ENCODE results near the gene STXBP3. TPM values are rescaled to one million over a fixed set of nuclear protein-coding genes. Genes with fewer than 3 reads are reported as not detected.

The STXBP3 gene
- total and polyA plus RNA-seq, 3 donors from 2014 or later: 22.7 to 71.8 (median 59.6) TPM

GRCh38 chr1:108719656-108720435 is 26.6 kb upstream of the STXBP3 start:
- intact Hi-C loops (cut with DNase I; ENCODE audit: low total_unique reads): no loop called here

GRCh38 chr1:108722292-108722691 is 24.2 kb upstream of the STXBP3 start:
- Histone ChIP-seq H3K27me3 (no peaks in the 10 kb centered on the region), H3K4me3 (no peak overlapping the region), H3K9me3 (no peaks in the 10 kb centered on the region), H3K36me3 (ENCODE audit: low read depth, missing control alignments) (no peaks in the 10 kb centered on the region), H3K4me1 (peaks cover 4% of the 10 kb centered on the region), H3K27ac (peak overlapping the region in 1 of 2 donors; percentile 57)
- intact Hi-C loops (cut with DNase I; ENCODE audit: low total_unique reads): no loop called here
- 49 to 57% methylated on average over 6 of the region's 6 CpGs for WGBS, 2 donors
- DNase-seq: peak; percentile 52
- TF ChIP-seq POLR2A (IDR thresholded peaks at IDR 0.05): no peak
- TF ChIP-seq, protein P1, sequence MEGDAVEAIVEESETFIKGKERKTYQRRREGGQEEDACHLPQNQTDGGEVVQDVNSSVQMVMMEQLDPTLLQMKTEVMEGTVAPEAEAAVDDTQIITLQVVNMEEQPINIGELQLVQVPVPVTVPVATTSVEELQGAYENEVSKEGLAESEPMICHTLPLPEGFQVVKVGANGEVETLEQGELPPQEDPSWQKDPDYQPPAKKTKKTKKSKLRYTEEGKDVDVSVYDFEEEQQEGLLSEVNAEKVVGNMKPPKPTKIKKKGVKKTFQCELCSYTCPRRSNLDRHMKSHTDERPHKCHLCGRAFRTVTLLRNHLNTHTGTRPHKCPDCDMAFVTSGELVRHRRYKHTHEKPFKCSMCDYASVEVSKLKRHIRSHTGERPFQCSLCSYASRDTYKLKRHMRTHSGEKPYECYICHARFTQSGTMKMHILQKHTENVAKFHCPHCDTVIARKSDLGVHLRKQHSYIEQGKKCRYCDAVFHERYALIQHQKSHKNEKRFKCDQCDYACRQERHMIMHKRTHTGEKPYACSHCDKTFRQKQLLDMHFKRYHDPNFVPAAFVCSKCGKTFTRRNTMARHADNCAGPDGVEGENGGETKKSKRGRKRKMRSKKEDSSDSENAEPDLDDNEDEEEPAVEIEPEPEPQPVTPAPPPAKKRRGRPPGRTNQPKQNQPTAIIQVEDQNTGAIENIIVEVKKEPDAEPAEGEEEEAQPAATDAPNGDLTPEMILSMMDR (IDR thresholded peaks at IDR 0.05): no peak

More at GRCh38 chr1:108719656-108720435, 26.6 kb upstream of the STXBP3 start:
- Histone ChIP-seq H3K9me3 (no peaks in the 10 kb centered on the region), H3K27ac (no peak overlapping the region), H3K4me1 (peaks cover 4% of the 10 kb centered on the region), H3K36me3 (ENCODE audit: low read depth, missing control alignments) (no peaks in the 10 kb centered on the region), H3K27me3 (no peaks in the 10 kb centered on the region), H3K4me3 (no peak overlapping the region)
- TF ChIP-seq, protein P1 (IDR thresholded peaks at IDR 0.05): no peak
- TF ChIP-seq POLR2A (IDR thresholded peaks at IDR 0.05): no peak
- WGBS, 2 donors: 82 to 83% methylated on average over 8 of the region's 8 CpGs
- DNase-seq: no peak

DNA sequence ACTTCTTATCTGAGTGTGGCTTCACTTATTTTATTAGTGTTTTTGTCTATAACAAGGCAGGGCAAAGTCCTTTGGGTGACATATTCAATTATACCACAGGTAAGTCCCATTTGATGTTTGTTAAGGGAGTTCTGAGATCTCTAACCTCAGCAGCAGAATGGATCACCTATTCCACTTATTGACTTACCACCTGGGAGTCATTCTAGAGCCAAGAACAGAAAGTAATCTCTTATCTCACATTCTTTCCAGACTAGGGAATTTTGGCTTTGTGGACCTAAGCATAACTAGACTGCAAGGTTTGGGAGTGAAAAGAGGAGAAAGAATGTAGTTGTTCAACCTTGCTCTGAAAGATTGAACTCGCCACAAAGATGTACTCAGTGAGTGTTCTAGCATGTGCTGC is 20.6 kb upstream of the STXBP3 start:
- no peaks in the 10 kb centered on the region for H3K27me3 ChIP-seq
- intact Hi-C loops (cut with DNase I; ENCODE audit: low total_unique reads): no loop called here
- TF ChIP-seq, protein P1 (IDR thresholded peaks at IDR 0.05): no peak
- no peak for TF ChIP-seq POLR2A (IDR thresholded peaks at IDR 0.05)
- H3K9me3 ChIP-seq: no peaks in the 10 kb centered on the region
- H3K36me3 ChIP-seq (ENCODE audit: low read depth, missing control alignments): no peaks in the 10 kb centered on the region
- DNase-seq: no peak
- H3K27ac ChIP-seq: no peak overlapping the region
- 55 to 73% methylated on average over 1 of the region's 1 CpG for WGBS, 2 donors
- H3K4me3 ChIP-seq: no peak overlapping the region
- H3K4me1 ChIP-seq: peaks cover 4% of the 10 kb centered on the region

GRCh38 chr1:108728327-108728923 is 18.0 kb upstream of the STXBP3 start:
- TF ChIP-seq POLR2A (IDR thresholded peaks at IDR 0.05): no peak
- TF ChIP-seq, protein P1 (IDR thresholded peaks at IDR 0.05): no peak
- no peaks in the 10 kb centered on the region for H3K27me3 ChIP-seq
- no peak overlapping the region for H3K27ac ChIP-seq
- no peaks in the 10 kb centered on the region for H3K4me1 ChIP-seq
- no peaks in the 10 kb centered on the region for H3K36me3 ChIP-seq (ENCODE audit: low read depth, missing control alignments)
- DNase-seq: no peak
- H3K9me3 ChIP-seq: no peaks in the 10 kb centered on the region
- H3K4me3 ChIP-seq: no peak overlapping the region
- intact Hi-C loops (cut with DNase I; ENCODE audit: low total_unique reads): no loop called here
- WGBS, 2 donors: 91 to 92% methylated on average over 8 of the region's 8 CpGs
